ENCODE data around the gene IP6K1. TPM values are rescaled to one million over a fixed set of nuclear protein-coding genes. Genes with fewer than 3 reads are reported as not detected.

The IP6K1 gene
- total RNA-seq, 1 experiment from 2014 or later = 42.2 TPM

- no peak overlapping the region for H3T11ph ChIP-seq (ENCODE audit: low read length)
- H3K4me1 ChIP-seq (ENCODE audit: insufficient read depth, low read length) = no peaks in the 10 kb centered on the region
- H3K9me3 ChIP-seq (ENCODE audit: control insufficient read depth, low read depth, low read length) = no peaks in the 10 kb centered on the region
- no peak overlapping the region for H3K4ac ChIP-seq (ENCODE audit: low read depth, low read length)
- no peaks in the 10 kb centered on the region for H3K27me3 ChIP-seq (ENCODE audit: insufficient read depth, low read length)
- H3K18ac ChIP-seq (ENCODE audit: insufficient read length, low read depth, low read length) = no peak overlapping the region
- no peak overlapping the region for H4K8ac ChIP-seq (replicated peaks; ENCODE audit: insufficient read length, low read depth, low read length)
- no peak overlapping the region for H3K4me3 Mint-ChIP-seq
- H2BK12ac ChIP-seq (ENCODE audit: insufficient read length, low read depth, low read length) = no peak overlapping the region
- H3K9ac ChIP-seq (ENCODE audit: extremely low read depth, insufficient read length, low read length) = no peak overlapping the region
- peaks cover 8% of the 10 kb centered on the region in 2 experiments for H3K4me1 Mint-ChIP-seq
- no peak overlapping the region for H3K27ac ChIP-seq (ENCODE audit: insufficient read length, low read depth, low read length)
- H3K79me2 ChIP-seq (ENCODE audit: insufficient read depth, low read length) = no peaks in the 10 kb centered on the region
- no peak overlapping the region for H3K4me2 ChIP-seq (ENCODE audit: insufficient read depth, insufficient read length, low read length)
- H3K56ac ChIP-seq (ENCODE audit: insufficient read length, low read depth, low read length) = no peak overlapping the region
- H4K20me1 ChIP-seq (ENCODE audit: control insufficient read depth, insufficient read depth, insufficient read length) = no peaks in the 10 kb centered on the region
- TF ChIP-seq CTCF (conservative IDR thresholded peaks at IDR 0.05) = no peak
- no peak overlapping the region for H4K5ac ChIP-seq (ENCODE audit: insufficient read length, low read depth, low read length)
- no peaks in the 10 kb centered on the region for H3K79me1 ChIP-seq (ENCODE audit: insufficient read depth, low read depth, low read length, poor library complexity, severe bottlenecking)
- H2AFZ ChIP-seq (ENCODE audit: low read length) = no peak overlapping the region
- no peak overlapping the region for H2BK20ac ChIP-seq (ENCODE audit: low read depth, low read length, poor library complexity, severe bottlenecking)
- no peak for DNase-seq
- no peaks in the 10 kb centered on the region for H3K23me2 ChIP-seq (ENCODE audit: insufficient read length, low read depth, low read length, poor library complexity, severe bottlenecking)
- H3K9me3 Mint-ChIP-seq = no peaks in the 10 kb centered on the region
- H3K23ac ChIP-seq (ENCODE audit: insufficient read length, low read depth, low read length) = no peak overlapping the region
- H2AK5ac ChIP-seq (ENCODE audit: insufficient read length, low read length) = no peak overlapping the region
- no CpG with 5 or more reads among the region's 9 CpGs for WGBS (ENCODE audit: extremely low coverage, insufficient read length, low lambda C conversion rate)
- no peaks in the 10 kb centered on the region for H3K27me3 Mint-ChIP-seq (ENCODE audit: low read depth)
- H3K27ac Mint-ChIP-seq = no peak overlapping the region; a peak in 1 of 7 replicates
- peaks cover 4 to 20% (median 18%) of the 10 kb centered on the region in 3 experiments; a peak in 6 of 7 replicates for H3K36me3 Mint-ChIP-seq (ENCODE audit: insufficient read depth in 1 of 3, low read depth in 3 of 3)
- no peak overlapping the region for H4K91ac ChIP-seq (ENCODE audit: insufficient read length, low read depth, low read length)
- H2BK120ac ChIP-seq (ENCODE audit: low read depth, low read length, poor library complexity, severe bottlenecking) = no peak overlapping the region
- H3K14ac ChIP-seq (ENCODE audit: insufficient read depth, low read length) = no peak overlapping the region
- no peak overlapping the region for H2BK15ac ChIP-seq (ENCODE audit: low read depth, low read length)
- no peak overlapping the region for H2BK5ac ChIP-seq (ENCODE audit: insufficient read length, low read length)
Observed at GRCh38 chr3:49706456-49707112, 79.8 kb downstream of the IP6K1 start.
